Measurements from ENCODE around the gene MAFF.

Gene MAFF

GRCh38 chr22:38257181-38257580 is 55.4 kb downstream of the MAFF start:
- H3K4me2 ChIP-seq (ENCODE audit: insufficient read depth, low read length): no peak overlapping the region

GRCh38 chr22:38257650-38258250 is 56.0 kb downstream of the MAFF start:
- H3K4me2 ChIP-seq (ENCODE audit: insufficient read depth, low read length): no peak overlapping the region
- no peak for DNase-seq
- H3K27ac ChIP-seq (ENCODE audit: low read length): no peak overlapping the region

More at GRCh38 chr22:38257181-38257580, 55.4 kb downstream of the MAFF start:
- H3K9me3 ChIP-seq (ENCODE audit: insufficient read depth, low read length, severe bottlenecking): no peaks in the 10 kb centered on the region
- TF ChIP-seq CTCF (IDR thresholded peaks at IDR 0.05; ENCODE audit: borderline replicate concordance, extremely low read depth, low read length, poor library complexity, severe bottlenecking) (no peak), EZH2 (IDR thresholded peaks at IDR 0.05; ENCODE audit: borderline replicate concordance, low read depth, low read length, severe bottlenecking) (no peak)
- H3K4me3 ChIP-seq (ENCODE audit: low read depth in 1 of 2, low read length in 2 of 2): no peak overlapping the region
- no peaks in the 10 kb centered on the region for H3K4me1 ChIP-seq (ENCODE audit: insufficient read depth, low read length)
- peaks cover 18% of the 10 kb centered on the region; the same call in 1 of the 2 replicates for H4K20me1 ChIP-seq (ENCODE audit: insufficient read depth, low read length)
- DNase-seq (no peak), ATAC-seq (ENCODE audit: insufficient read depth, low read depth) (no peak)
- peaks cover 11% of the 10 kb centered on the region; the same call in 1 of the 2 replicates for H3K79me2 ChIP-seq (ENCODE audit: insufficient read depth, low read length)
- no peaks in the 10 kb centered on the region for H3K27me3 ChIP-seq (ENCODE audit: insufficient read depth, low read length, poor library complexity)
- H3K36me3 ChIP-seq (ENCODE audit: insufficient read depth, low read length): no peaks in the 10 kb centered on the region
- no peak overlapping the region for H3K9ac ChIP-seq (ENCODE audit: low read depth, low read length)
- no peak overlapping the region for H2AFZ ChIP-seq (ENCODE audit: low read depth, low read length)
- no peak overlapping the region for H3K27ac ChIP-seq (ENCODE audit: low read length)

GRCh38 chr22:38258895-38259294 is 57.1 kb downstream of the MAFF start:
- no peak overlapping the region for H2AFZ ChIP-seq (ENCODE audit: low read depth, low read length)
- DNase-seq (no peak), ATAC-seq (ENCODE audit: insufficient read depth, low read depth) (no peak)
- no peaks in the 10 kb centered on the region for H3K9me3 ChIP-seq (ENCODE audit: insufficient read depth, low read length, severe bottlenecking)
- H3K27ac ChIP-seq (ENCODE audit: low read length): no peak overlapping the region
- no peaks in the 10 kb centered on the region for H3K4me1 ChIP-seq (ENCODE audit: insufficient read depth, low read length)
- H4K20me1 ChIP-seq (ENCODE audit: insufficient read depth, low read length): peaks cover 17% of the 10 kb centered on the region; the same call in 1 of the 2 replicates
- peaks cover 10% of the 10 kb centered on the region; the same call in 1 of the 2 replicates for H3K79me2 ChIP-seq (ENCODE audit: insufficient read depth, low read length)
- H3K4me3 ChIP-seq (ENCODE audit: low read depth in 1 of 2, low read length in 2 of 2): no peak overlapping the region
- no peaks in the 10 kb centered on the region for H3K36me3 ChIP-seq (ENCODE audit: insufficient read depth, low read length)
- no peak overlapping the region for H3K9ac ChIP-seq (ENCODE audit: low read depth, low read length)
- H3K27me3 ChIP-seq (ENCODE audit: insufficient read depth, low read length, poor library complexity): no peaks in the 10 kb centered on the region
- H3K4me2 ChIP-seq (ENCODE audit: insufficient read depth, low read length): no peak overlapping the region
- TF ChIP-seq EZH2 (IDR thresholded peaks at IDR 0.05; ENCODE audit: borderline replicate concordance, low read depth, low read length, severe bottlenecking): no peak
- TF ChIP-seq CTCF (IDR thresholded peaks at IDR 0.05; ENCODE audit: borderline replicate concordance, extremely low read depth, low read length, poor library complexity, severe bottlenecking): no peak

More at GRCh38 chr22:38257650-38258250, 56.0 kb downstream of the MAFF start:
- no peak overlapping the region for H2AFZ ChIP-seq (ENCODE audit: low read depth, low read length)
- no peaks in the 10 kb centered on the region for H3K27me3 ChIP-seq (ENCODE audit: insufficient read depth, low read length, poor library complexity)
- no peak for ATAC-seq (ENCODE audit: insufficient read depth, low read depth)
- peaks cover 10% of the 10 kb centered on the region; the same call in 1 of the 2 replicates for H3K79me2 ChIP-seq (ENCODE audit: insufficient read depth, low read length)
- no peaks in the 10 kb centered on the region for H3K4me1 ChIP-seq (ENCODE audit: insufficient read depth, low read length)
- no peak overlapping the region for H3K9ac ChIP-seq (ENCODE audit: low read depth, low read length)
- H3K9me3 ChIP-seq (ENCODE audit: insufficient read depth, low read length, severe bottlenecking): no peaks in the 10 kb centered on the region
- no peaks in the 10 kb centered on the region for H3K36me3 ChIP-seq (ENCODE audit: insufficient read depth, low read length)
- peaks cover 17% of the 10 kb centered on the region; the same call in 1 of the 2 replicates for H4K20me1 ChIP-seq (ENCODE audit: insufficient read depth, low read length)
- TF ChIP-seq CTCF (IDR thresholded peaks at IDR 0.05; ENCODE audit: borderline replicate concordance, extremely low read depth, low read length, poor library complexity, severe bottlenecking): no peak
- H3K4me3 ChIP-seq (ENCODE audit: low read depth in 1 of 2, low read length in 2 of 2): no peak overlapping the region
